Immature natural killer cell (primary cell): ENCODE measurements around the gene SIX3. TPM values are rescaled to one million over a fixed set of nuclear protein-coding genes. Genes with fewer than 3 reads are reported as not detected.
A peak's percentile ranks its signal among the peaks of the same experiment; 100 is the strongest.

Source experiments
- DNase-seq, 3 donors: peaks; one replicate each; pipeline ENCODE4 v3.0.0; 2022; ENCODE audit warnings: mixed read lengths in 1 of 3
- H3K27ac Mint-ChIP-seq, 6 donors: one replicate each; pipeline ENCODE4 v1.8.0; 2020; ENCODE audit warnings: mixed read lengths in 6 of 6, mild to moderate bottlenecking in 5 of 6, inconsistent platforms in 4 of 6, moderate library complexity in 3 of 6
- H3K27me3 Mint-ChIP-seq, 3 donors: one replicate each; pipeline ENCODE4 v1.8.0; 2020 to 2021; ENCODE audit warnings: low read depth in 3 of 3, mild to moderate bottlenecking in 3 of 3, mixed read lengths in 3 of 3, moderate library complexity in 3 of 3, inconsistent platforms in 1 of 3
- H3K36me3 Mint-ChIP-seq, 3 donors: one replicate each; pipeline ENCODE4 v1.8.0; 2020; ENCODE audit warnings: mixed read lengths in 3 of 3, inconsistent platforms in 2 of 3, mild to moderate bottlenecking in 2 of 3
- H3K4me1 Mint-ChIP-seq, 2 donors: one replicate each; pipeline ENCODE4 v1.8.0; 2020; ENCODE audit warnings: inconsistent platforms in 2 of 2, mild to moderate bottlenecking in 2 of 2, mixed read lengths in 2 of 2, moderate library complexity in 1 of 2
- H3K4me3 Mint-ChIP-seq, 5 donors: one replicate each; pipeline ENCODE4 v1.8.0; 2020; ENCODE audit warnings: mild to moderate bottlenecking in 5 of 5, mixed read lengths in 5 of 5, inconsistent platforms in 3 of 5, moderate library complexity in 3 of 5
- H3K9me3 Mint-ChIP-seq, 6 donors: one replicate each; pipeline ENCODE4 v1.8.0; 2020; ENCODE audit warnings: mild to moderate bottlenecking in 6 of 6, mixed read lengths in 6 of 6, inconsistent platforms in 4 of 6, moderate library complexity in 3 of 6
- polyA plus RNA-seq, 3 donors: library from polyadenylated mRNA; unstranded; fragments of 300-500 nt; fragmentation: Illumina TruSeq; gene quantifications; one replicate each; pipeline ENCODE4 v1.2.3, GENCODE V29; 2021

Gene SIX3
- polyA plus RNA-seq, 3 donors from 2014 or later, result not detected

DNA sequence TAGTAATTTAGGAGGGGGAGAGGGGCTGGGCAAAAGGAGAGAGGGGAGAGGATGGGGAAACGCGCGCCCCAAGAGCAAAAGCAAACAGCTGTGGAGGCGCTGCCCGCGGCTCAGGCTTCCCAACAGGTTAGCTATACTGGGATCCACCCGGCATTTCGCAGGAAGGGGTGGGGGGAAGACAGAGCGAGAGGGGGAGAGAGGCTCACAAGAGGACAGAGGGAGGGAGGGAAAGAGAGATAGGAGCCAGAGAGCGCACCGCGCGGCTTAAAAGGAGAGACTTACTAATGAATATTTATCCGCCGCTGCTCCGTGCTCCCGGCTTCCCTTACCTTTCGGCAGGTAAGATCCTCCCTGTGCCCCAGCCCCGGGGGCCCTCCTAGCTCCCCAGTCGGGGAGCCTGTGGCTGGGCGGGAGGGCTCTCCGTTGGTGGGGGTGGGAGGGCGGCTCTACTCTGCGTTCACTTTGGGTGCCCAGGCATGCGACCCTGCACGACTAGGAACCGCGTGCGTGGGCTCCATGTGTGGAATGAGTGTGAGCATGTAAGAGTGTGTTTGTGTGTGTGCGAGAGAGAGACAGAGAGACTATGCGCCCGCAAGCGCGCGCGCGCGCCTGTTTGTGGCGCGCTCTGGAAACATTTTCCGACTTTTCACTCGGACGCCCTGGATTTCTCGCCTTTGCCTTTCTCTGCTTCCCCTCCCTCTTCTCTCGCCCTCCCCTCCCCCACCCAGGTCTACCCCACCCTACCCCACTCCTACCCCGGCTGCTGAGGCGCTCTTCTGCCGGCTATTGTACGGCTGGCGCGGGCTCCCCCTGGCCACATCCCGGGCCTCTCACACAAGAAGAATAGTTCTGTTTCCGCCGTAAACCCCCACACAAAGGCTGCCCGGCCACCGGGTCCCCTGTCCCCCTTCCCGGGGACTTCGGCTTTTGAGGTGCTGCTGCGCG lies 7.2 kb upstream of the SIX3 start:
- peaks cover 20 to 33% (median 24%) of the 10 kb centered on the region in 3 donors for H3K27me3 Mint-ChIP-seq
- no peak overlapping the region for H3K27ac Mint-ChIP-seq
- no peaks in the 10 kb centered on the region for H3K36me3 Mint-ChIP-seq
- peaks cover 0 to 2% (median 0%) of the 10 kb centered on the region in 6 donors for H3K9me3 Mint-ChIP-seq
- no peak for DNase-seq
- H3K4me3 Mint-ChIP-seq, result no peak overlapping the region
- peaks cover 1 to 9% of the 10 kb centered on the region in 2 donors for H3K4me1 Mint-ChIP-seq

DNA sequence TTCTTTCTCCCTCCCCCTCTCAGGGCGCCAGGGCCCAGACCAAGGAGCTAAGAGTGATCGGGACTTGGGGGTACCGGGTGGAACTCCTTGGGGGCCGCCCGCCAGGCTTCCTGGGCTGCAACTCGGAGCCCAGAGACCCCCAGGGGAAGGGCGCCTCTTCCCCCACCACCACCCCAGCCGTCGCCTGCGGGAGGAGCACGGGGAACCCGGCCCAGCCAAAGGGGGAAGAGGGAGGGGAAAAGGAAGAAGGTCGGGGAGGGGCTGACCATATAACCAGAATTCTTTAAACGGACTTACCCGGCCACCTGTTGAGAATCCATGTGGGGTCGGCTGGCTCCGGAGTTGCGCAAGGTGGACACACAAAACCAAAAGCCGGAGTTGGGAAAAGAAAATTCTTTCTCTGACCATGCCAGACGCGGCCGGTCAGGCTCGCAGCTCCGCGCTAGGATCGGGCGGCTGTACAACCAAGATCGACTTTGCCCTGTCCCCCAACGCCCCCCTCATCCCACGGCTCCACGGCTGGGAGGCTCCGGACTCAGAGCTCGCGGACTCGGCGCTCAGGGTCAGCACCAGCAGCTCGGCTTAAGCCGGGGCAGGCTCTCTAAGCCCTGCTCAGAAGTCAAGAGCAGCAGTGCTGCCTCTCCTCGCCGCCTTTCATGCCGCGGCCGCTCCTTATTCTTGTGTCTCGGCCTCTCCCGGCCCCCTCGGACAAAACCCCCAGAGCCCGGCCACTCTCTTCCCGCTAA lies 6.3 kb upstream of the SIX3 start:
- H3K36me3 Mint-ChIP-seq, result no peaks in the 10 kb centered on the region
- no peak for DNase-seq
- H3K4me1 Mint-ChIP-seq, result peaks cover 1 to 13% of the 10 kb centered on the region in 2 donors
- H3K4me3 Mint-ChIP-seq, result no peak overlapping the region
- no peak overlapping the region for H3K27ac Mint-ChIP-seq
- H3K9me3 Mint-ChIP-seq, result peaks cover 0 to 6% (median 0%) of the 10 kb centered on the region in 6 donors
- peaks cover 17 to 35% (median 20%) of the 10 kb centered on the region in 3 donors for H3K27me3 Mint-ChIP-seq

DNA sequence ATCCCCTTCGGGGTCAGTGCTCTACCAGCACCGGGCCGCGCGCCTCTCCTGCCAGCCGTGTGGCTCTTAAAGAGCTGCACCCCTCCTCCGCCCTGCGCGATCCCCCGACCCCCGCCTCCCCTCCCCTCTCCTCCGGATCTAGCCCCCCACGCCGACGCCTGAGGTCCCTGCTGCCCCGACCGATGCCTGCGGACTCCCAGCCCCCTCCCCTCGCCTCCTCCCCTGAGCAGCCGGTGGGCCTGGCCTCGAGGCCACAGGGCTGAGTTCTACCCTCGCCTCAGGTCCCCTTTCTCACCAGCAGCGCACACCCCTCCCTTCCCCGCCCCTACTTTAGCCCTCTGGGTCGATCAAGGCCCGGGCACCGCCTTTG lies 5.8 kb upstream of the SIX3 start:
- Mint-ChIP-seq H3K27ac (no peak overlapping the region), H3K27me3 (peaks cover 12 to 36% (median 20%) of the 10 kb centered on the region in 3 donors), H3K4me3 (no peak overlapping the region), H3K36me3 (no peaks in the 10 kb centered on the region), H3K4me1 (peaks cover 2 to 10% of the 10 kb centered on the region in 2 donors), H3K9me3 (peaks cover 0 to 8% (median 0%) of the 10 kb centered on the region in 6 donors)
- DNase-seq, result no peak

DNA sequence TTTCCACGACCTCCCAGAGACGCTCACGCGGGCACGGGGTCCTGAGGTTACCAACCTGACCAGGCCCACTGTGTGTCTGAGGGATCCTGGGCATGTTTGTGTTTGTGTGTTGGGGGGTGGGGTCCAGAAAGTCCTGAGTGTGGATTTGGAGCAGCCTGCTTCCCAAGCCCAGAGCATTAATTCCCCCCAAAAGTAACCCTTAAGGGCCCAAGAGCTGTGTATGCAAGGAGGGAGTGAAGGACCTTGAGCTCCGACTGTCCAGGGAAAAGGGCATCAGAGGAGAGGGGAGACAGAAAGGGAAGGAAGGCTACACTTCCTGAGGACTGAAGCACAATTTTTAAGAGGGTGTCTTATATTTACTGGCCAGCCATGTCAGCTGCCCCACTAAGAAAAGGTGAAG lies 5.2 kb upstream of the SIX3 start:
- Mint-ChIP-seq H3K36me3 (no peaks in the 10 kb centered on the region), H3K27me3 (peaks cover 16 to 31% (median 21%) of the 10 kb centered on the region in 3 donors), H3K27ac (no peak overlapping the region), H3K4me3 (no peak overlapping the region), H3K9me3 (peaks cover 0 to 8% (median 0%) of the 10 kb centered on the region in 6 donors), H3K4me1 (peaks cover 5 to 12% of the 10 kb centered on the region in 2 donors)
- no peak for DNase-seq

DNA sequence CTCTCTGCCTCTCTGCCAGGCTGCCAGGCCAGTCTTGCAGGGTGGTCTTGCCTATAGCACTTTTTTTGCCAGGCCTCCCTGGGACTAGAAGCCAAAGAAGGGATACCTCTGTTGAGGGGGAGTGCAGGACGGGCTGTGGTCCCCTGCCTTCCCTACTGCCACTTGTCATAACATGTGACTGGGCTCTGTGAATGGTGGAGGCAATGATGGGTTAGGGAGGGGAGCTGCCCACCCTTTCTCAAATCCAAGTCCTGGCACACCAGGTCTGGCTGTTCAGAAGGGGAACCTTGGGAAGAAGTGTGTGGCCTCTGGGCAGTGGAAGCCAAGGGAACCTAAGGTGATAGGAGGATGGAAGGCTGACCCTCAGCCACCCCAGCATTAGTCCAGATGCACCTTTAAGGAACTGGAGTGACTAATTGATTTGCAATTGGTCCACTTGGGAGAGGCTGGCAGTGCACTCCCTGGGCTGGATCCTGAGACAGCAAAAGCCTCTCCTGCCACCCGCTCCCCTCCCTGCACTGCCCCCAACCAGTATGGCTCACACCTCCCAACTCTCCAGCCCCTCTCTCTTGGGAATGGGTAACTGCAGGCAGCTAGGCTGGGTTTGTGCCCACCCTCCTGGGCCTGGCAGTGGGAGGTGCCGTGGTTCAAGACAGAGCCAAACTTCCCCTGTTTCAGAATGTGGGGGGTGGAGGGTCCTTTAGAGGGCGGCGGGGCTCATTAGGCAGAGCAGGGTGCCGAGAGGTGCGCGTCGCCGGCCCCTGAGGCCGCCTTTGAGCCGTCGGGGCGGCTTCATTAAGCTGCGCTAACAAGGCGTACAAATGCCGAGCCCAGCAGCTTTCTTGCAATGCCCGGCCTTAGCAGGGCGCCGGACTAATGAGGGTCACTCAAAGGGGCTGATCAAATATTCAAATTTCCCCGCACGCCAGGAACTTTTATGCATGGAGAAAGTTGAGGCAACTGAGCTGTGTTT lies 4.5 kb upstream of the SIX3 start:
- Mint-ChIP-seq H3K9me3 (peaks cover 0 to 8% (median 0%) of the 10 kb centered on the region in 6 donors), H3K27me3 (peaks cover 20 to 30% (median 24%) of the 10 kb centered on the region in 3 donors), H3K36me3 (no peaks in the 10 kb centered on the region), H3K4me3 (peak overlapping the region in 2 of 5 donors; percentile 4 to 49), H3K27ac (no peak overlapping the region), H3K4me1 (peaks cover 11 to 19% of the 10 kb centered on the region in 2 donors)
- no peak for DNase-seq

DNA sequence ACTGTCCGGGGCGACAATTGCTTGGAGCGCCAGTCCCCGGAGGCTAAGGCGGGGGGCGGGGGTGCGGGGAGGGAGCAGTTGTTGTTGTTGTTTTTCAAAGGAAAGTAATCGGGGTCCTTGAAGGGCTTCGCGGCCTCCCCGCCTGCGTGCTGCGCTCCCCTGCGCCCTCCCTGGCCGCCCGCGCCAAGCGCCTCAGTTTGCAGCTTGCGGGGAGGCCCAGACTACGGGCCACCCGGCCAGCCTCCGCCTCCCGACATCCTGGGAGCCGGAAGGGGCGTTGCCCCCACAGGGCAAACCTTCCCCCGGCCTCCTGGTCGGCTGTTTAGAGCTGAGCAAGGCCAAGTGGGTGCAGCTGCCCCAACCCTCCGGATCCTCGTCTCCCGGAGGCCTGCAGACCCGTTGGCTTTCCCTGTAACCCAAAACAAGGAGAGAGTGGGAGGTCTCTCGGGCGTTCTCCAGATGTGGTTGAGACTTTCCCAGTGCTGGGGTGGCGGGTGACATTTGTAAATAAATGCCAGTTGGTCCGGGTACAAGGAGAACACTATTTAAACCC lies 3.7 kb upstream of the SIX3 start:
- DNase-seq, result no peak
- Mint-ChIP-seq H3K4me1 (peaks cover 15 to 19% of the 10 kb centered on the region in 2 donors), H3K27ac (no peak overlapping the region), H3K36me3 (no peaks in the 10 kb centered on the region), H3K4me3 (no peak overlapping the region), H3K27me3 (peaks cover 19 to 23% (median 20%) of the 10 kb centered on the region in 3 donors), H3K9me3 (peaks cover 0 to 6% (median 0%) of the 10 kb centered on the region in 6 donors)

DNA sequence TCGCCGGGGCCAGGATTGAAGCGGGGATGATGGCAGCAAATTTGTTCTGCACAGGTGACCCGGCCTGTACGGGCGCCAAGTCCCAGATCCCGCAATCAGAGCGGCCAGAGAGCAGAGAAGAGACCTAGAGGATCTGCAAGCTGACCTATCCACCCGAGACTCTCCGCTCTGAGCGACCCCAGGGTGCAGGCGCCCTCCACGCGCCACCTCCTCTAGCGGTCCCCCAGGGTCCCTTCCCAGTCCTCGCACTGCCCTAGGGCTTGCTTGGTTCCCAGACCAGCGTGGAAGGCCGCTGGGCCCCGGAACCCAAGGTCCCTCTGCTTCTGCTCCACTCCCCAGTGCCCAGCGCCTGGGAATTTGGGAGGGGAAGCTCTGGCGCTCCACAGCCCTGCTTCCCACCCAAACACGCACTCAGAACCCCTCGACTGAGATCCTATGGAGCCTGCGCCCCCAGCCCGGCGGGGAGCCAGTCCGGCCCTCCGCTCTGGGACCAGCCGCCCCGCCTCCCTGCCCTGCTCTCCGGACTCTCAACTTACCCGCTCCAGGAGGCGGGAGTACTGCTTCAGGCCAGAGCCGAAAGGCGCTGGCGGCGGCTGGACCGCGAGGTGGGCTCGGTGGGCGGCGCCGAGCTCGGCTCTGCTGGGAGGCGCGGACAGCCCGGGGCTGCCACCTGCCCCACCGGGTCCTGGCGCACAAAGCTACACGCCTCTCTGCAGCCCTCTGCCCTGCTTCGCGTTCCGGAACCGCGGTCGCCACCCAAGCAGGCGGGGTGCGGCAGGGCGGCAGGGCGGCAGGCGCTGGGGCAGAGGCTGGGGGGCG lies 3.0 kb upstream of the SIX3 start:
- Mint-ChIP-seq H3K4me1 (peaks cover 19 to 22% of the 10 kb centered on the region in 2 donors), H3K4me3 (no peak overlapping the region), H3K36me3 (no peaks in the 10 kb centered on the region), H3K27ac (no peak overlapping the region), H3K27me3 (peaks cover 16 to 26% (median 22%) of the 10 kb centered on the region in 3 donors), H3K9me3 (peaks cover 0 to 6% (median 0%) of the 10 kb centered on the region in 6 donors)
- DNase-seq, result no peak

DNA sequence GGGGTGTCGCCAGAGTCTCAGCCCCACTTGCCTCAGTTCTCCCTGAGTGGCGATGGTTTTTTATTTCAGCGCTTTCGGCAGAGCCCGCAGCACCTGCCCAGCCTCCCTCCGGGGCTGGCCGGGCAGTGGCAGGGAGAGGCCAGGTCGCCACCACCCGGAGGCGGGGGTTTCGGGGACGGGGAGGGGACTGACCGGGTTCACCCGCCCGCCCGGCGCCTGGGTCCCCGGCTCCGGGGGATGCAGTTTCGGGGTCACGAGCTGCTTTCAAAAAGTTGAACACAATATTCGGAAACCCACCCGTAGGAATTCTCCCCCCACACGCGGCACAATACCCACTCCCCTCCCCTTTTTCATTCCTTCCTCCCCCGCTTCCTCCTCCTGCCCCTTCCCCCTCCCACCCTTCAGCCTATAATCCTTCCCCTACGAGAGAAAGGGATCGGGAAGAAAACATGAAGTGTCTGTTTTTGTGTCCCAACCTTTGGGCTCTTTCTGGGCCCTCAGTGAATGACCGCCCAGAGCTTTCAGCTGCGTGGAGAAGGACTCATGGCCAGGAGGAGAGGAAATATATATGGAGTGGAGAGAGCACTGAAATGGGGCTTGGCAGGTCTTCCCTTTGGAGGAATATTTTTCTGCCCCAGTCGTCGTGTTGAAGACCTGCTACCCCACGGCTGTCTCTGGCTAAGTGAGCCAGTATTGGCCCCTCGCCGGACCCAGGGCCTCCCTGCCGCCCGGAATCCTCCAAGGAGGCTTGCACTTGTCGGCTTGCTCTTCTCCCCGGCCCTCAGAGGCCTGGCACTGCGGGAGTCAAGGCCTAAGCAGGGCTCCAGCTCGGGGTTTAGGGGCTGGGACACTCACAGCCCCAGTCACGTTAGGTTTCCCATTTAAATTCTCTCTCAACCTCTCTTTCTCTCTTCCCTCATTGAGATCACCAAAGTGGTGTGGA lies 2.1 kb upstream of the SIX3 start:
- Mint-ChIP-seq H3K4me3 (peak overlapping the region in 2 of 5 donors; percentile 10 to 59), H3K27me3 (peaks cover 13 to 30% (median 21%) of the 10 kb centered on the region in 3 donors), H3K9me3 (peaks cover 0 to 6% (median 0%) of the 10 kb centered on the region in 6 donors), H3K4me1 (peaks cover 19 to 22% of the 10 kb centered on the region in 2 donors), H3K27ac (no peak overlapping the region), H3K36me3 (no peaks in the 10 kb centered on the region)
- no peak for DNase-seq

DNA sequence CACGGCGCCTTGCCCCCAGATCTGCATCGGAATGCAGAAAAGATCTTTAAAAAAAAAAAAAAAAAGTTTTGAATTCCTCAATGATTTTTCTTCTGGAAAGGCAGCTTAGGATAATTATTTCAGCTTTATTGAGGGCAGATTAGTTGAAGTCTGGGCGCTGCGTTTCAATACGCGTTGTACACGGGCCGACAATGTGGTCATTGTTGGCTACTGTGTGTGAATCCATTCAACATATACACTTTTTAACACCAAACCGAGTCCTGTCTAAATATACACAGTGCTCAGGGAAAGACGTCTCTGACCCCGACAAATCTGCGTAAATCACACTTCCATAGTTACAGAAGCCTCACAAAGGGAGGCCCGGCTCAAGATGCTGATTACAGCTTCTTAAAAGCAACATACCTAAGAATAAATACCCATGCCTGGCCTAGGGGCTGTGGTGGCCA lies 1.4 kb upstream of the SIX3 start:
- Mint-ChIP-seq H3K36me3 (peaks cover 0 to under 1% (median 0%) of the 10 kb centered on the region in 3 donors), H3K4me1 (peaks cover 24 to 26% of the 10 kb centered on the region in 2 donors), H3K9me3 (peaks cover 0 to 6% (median 0%) of the 10 kb centered on the region in 6 donors), H3K4me3 (peak overlapping the region in 2 of 5 donors; percentile 10 to 59), H3K27me3 (peaks cover 19 to 34% (median 25%) of the 10 kb centered on the region in 3 donors), H3K27ac (no peak overlapping the region)
- no peak for DNase-seq

DNA sequence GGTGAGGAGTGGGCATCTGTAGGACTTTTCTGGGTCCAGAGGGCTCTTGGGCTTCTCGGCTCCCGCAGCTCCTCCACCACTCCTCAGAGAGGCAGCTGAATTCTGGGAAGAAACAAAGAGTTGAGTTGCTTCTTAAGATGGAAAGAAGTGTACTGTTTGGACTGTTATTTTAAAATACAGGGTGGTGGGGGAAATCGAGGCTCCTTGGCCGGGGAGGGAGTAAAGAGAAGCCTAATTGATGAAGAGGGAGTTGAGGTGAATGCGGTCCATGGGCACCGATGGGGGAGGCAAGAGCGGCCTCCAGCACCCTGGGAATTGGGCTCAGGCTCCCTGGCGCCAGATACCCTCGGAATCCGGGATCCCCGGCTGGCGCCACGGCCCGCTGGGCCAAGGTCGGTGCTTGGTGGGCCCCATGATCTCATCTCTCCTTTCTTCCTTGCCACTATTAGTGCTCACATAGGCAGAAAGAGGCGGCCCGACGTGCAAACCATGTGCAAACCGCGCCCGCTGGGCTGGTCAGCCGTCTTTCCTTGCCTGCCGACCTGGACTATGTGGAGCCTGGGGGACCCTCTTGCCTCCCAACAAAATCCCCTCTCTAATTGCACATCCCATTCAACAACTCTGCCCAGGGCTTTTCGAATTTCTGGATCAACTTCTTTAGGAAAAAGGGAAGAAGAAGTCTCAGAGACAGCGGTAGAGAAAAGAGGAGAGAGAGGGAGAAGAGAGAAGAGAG lies 604 bp upstream of the SIX3 start:
- H3K4me1 Mint-ChIP-seq, result peaks cover 26 to 32% of the 10 kb centered on the region in 2 donors
- no peak overlapping the region for H3K27ac Mint-ChIP-seq
- peak overlapping the region; percentile 79 to 83 (median 83) for H3K4me3 Mint-ChIP-seq
- DNase-seq, result no peak
- H3K27me3 Mint-ChIP-seq, result peaks cover 19 to 41% (median 31%) of the 10 kb centered on the region in 3 donors
- peaks cover 0 to 8% (median 0%) of the 10 kb centered on the region in 6 donors for H3K9me3 Mint-ChIP-seq
- H3K36me3 Mint-ChIP-seq, result peaks cover 0 to 4% (median 0%) of the 10 kb centered on the region in 3 donors
